OCI-LY1 (cell line): ENCODE data around the gene KRTAP19-7.

ENCODE experiments used
- H2AFZ ChIP-seq: fragments of 200-600 bp; sonication (generic), shearing (Covaris generic); 2 replicates; pipeline ENCODE4 v1.6.0; 2014; ENCODE audit warnings: antibody characterized with exemption, mild to moderate bottlenecking, low read length
- H3F3A ChIP-seq: fragments of 200-600 bp; sonication (generic), shearing (Covaris generic); 2 replicates; pipeline ENCODE4 v1.6.0; 2014; ENCODE audit warnings: mild to moderate bottlenecking, antibody characterized with exemption, low read length, moderate library complexity; ENCODE audit not compliant: insufficient read depth
- H3K27ac ChIP-seq: fragments of 200-600 bp; sonication (generic); 2 replicates; pipeline ENCODE4 v1.5.1; 2014; ENCODE audit warnings: low read length, mixed run types, mild to moderate bottlenecking, low read depth; ENCODE audit not compliant: poor library complexity, severe bottlenecking
- H3K27me3 ChIP-seq: fragments of 200-600 bp; sonication (generic); 2 replicates; pipeline ENCODE4 v1.6.0; 2014; ENCODE audit warnings: antibody characterized with exemption, mild to moderate bottlenecking, low read length, moderate library complexity; ENCODE audit not compliant: insufficient read depth
- H3K36me3 ChIP-seq: fragments of 200-600 bp; sonication (generic); 2 replicates; pipeline ENCODE4 v1.6.1; 2014; ENCODE audit warnings: mild to moderate bottlenecking, antibody characterized with exemption, low read length, moderate library complexity, mixed read lengths; ENCODE audit not compliant: insufficient read depth
- H3K4me1 ChIP-seq: fragments of 200-600 bp; sonication (generic); 2 replicates; pipeline ENCODE4 v1.5.1; 2014; ENCODE audit warnings: mild to moderate bottlenecking, low read length, moderate library complexity; ENCODE audit not compliant: insufficient read depth, severe bottlenecking
- H3K4me2 ChIP-seq: fragments of 200-600 bp; sonication (generic), shearing (Covaris generic); 2 replicates; pipeline ENCODE4 v1.6.1; 2014; ENCODE audit warnings: low read length
- H3K4me3 ChIP-seq: fragments of 200-600 bp; sonication (generic); 2 replicates; pipeline ENCODE4 v1.5.1; 2014; ENCODE audit warnings: low read length, low read depth, mild to moderate bottlenecking, mixed read lengths; ENCODE audit not compliant: poor library complexity, severe bottlenecking
- H3K79me2 ChIP-seq: fragments of 200-600 bp; shearing (Covaris generic); 2 replicates; pipeline ENCODE4 v1.6.1; 2016; ENCODE audit warnings: mixed run types, low read length, mixed read lengths; ENCODE audit not compliant: insufficient read depth
- H3K9ac ChIP-seq: fragments of 200-600 bp; sonication (generic), shearing (Covaris generic); 2 replicates; pipeline ENCODE4 v1.6.1; 2014; ENCODE audit warnings: mild to moderate bottlenecking, low read length, mixed read lengths
- H3K9me2 ChIP-seq: fragments of 200-600 bp; sonication (generic), shearing (Covaris generic); 2 replicates; pipeline ENCODE4 v1.6.1; 2014; ENCODE audit warnings: low read depth, mild to moderate bottlenecking, low read length, mixed read lengths
- H3K9me3 ChIP-seq: fragments of 200-600 bp; shearing (Covaris generic); 2 replicates; pipeline ENCODE4 v1.6.1; 2014; ENCODE audit warnings: low read length, mixed read lengths
- H4K20me1 ChIP-seq: fragments of 200-600 bp; sonication (generic), shearing (Covaris generic); 2 replicates; pipeline ENCODE4 v1.6.0; 2016; ENCODE audit warnings: mild to moderate bottlenecking, low read length; ENCODE audit not compliant: insufficient read depth
- EZH2 ChIP-seq: fragments of 200-600 bp; sonication (generic), shearing (Covaris generic); IDR thresholded peaks from 2 replicates; pipeline ENCODE4 v1.8.0; 2017; ENCODE audit warnings: borderline replicate concordance, mixed run types, mild to moderate bottlenecking, antibody characterized with exemption, low read length, moderate library complexity, mixed read lengths
- TF ChIP-seq, protein P1 (sequence below): fragments of 200-600 bp; sonication (generic), shearing (Covaris generic); IDR thresholded peaks from 2 replicates; pipeline ENCODE4 v1.5.1; 2017; ENCODE audit warnings: mild to moderate bottlenecking, antibody characterized with exemption, low read length, moderate library complexity, mixed read lengths

Gene KRTAP19-7

DNA sequence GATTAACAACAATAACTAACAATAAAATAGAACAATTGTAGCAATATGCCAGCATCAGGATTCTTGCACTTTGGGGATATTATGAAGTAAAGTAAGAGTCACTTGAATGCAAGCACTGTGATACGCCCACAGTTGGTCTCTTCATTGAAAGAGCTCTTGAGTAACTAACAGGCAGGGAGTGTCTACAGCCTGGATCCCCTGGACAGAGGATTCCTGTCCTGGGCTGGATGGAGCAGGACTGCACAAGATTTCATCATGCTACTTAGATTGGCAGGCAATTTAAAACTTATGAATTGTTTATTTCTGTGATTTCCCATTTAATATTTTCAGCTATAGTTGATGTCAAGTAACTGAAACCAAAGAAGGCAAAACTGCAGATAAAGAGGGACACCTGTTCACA, 45.4 kb downstream of the KRTAP19-7 start:
- Histone ChIP-seq H3K36me3 (no peaks in the 10 kb centered on the region), H4K20me1 (no peaks in the 10 kb centered on the region), H3K9ac (no peak overlapping the region), H3K9me2 (no peaks in the 10 kb centered on the region), H3K9me3 (no peaks in the 10 kb centered on the region), H3K27ac (no peak overlapping the region), H3K27me3 (no peaks in the 10 kb centered on the region), H2AFZ (no peak overlapping the region), H3K4me1 (no peaks in the 10 kb centered on the region), H3F3A (no peaks in the 10 kb centered on the region), H3K4me3 (no peak overlapping the region), H3K4me2 (no peak overlapping the region), H3K79me2 (no peaks in the 10 kb centered on the region)
- TF ChIP-seq EZH2 = no peak
- TF ChIP-seq, protein P1, sequence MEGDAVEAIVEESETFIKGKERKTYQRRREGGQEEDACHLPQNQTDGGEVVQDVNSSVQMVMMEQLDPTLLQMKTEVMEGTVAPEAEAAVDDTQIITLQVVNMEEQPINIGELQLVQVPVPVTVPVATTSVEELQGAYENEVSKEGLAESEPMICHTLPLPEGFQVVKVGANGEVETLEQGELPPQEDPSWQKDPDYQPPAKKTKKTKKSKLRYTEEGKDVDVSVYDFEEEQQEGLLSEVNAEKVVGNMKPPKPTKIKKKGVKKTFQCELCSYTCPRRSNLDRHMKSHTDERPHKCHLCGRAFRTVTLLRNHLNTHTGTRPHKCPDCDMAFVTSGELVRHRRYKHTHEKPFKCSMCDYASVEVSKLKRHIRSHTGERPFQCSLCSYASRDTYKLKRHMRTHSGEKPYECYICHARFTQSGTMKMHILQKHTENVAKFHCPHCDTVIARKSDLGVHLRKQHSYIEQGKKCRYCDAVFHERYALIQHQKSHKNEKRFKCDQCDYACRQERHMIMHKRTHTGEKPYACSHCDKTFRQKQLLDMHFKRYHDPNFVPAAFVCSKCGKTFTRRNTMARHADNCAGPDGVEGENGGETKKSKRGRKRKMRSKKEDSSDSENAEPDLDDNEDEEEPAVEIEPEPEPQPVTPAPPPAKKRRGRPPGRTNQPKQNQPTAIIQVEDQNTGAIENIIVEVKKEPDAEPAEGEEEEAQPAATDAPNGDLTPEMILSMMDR = no peak
